Measurements from ENCODE around the gene ADIPOQ. TPM values are rescaled to one million over a fixed set of nuclear protein-coding genes. Genes with fewer than 3 reads are reported as not detected.
"Not testable (repeated sequence)": the region's sequence is repeated elsewhere in the genome, so short reads cannot be mapped to it uniquely, and the experiment has no call there.

The ADIPOQ gene
- total RNA-seq (not detected), total RNA-seq (0 to 0.19 (median 0) reads per million in 29 experiments)
- not detected for total RNA-seq (2013)

DNA sequence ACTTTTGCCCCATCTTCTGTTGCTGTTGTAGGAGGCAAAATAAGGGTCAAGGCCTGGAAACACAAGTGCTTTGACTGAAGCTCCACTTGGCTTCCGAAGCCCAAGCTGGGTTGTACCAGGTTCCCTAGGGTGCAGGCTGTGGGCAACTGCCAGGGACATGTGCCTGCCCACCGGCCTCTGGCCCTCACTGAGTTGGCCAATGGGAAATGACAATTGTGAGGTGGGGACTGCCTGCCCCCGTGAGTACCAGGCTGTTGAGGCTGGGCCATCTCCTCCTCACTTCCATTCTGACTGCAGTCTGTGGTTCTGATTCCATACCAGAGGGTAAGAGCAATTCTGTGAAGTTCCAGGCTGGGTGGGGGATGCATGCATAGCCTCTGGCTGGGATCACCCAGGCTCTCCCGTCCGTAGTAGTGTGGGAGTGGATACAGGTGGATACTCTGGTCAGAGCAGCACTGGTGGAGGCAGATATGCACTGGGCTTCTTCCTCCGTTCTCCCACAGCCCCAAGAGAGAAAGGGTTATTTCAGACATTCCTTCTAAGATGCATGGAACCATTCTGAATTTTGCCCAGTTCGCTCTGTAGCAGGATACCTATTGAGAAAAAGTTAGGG is at the start of gene ADIPOQ:
Gene ADIPOQ, plus strand, starts transcription at position 285 of the 613 bp plus-strand sequence. CDS start 10,349 bp downstream, outside the sequence.
- CTCF ChIA-PET: no interaction called here
- Mint-ChIP-seq H3K27me3 (peaks cover 3 to 8% of the 10 kb centered on the region in 2 donors), H3K4me1 (no peaks in the 10 kb centered on the region), H3K9me3 (no peaks in the 10 kb centered on the region), H3K36me3 (no peaks in the 10 kb centered on the region), H3K4me3 (no peak within 1 kb of the TSS), H3K27ac (no peak within 1 kb of the TSS)
- no peak within 1 kb of the TSS for H3K27ac ChIP-seq (ENCODE audit: low read length)
- no peaks in the 10 kb centered on the region for H3K36me3 ChIP-seq (ENCODE audit: control insufficient read depth in 2 of 2, extremely low read depth in 1 of 2, insufficient read depth in 1 of 2, low read length in 1 of 2)
- POLR2A ChIA-PET: no interaction called here
- H3K9me3 ChIP-seq: no peaks in the 10 kb centered on the region
- H3K27me3 ChIP-seq (replicated peaks in 1 of 2; ENCODE audit: control insufficient read depth in 2 of 2, extremely low read depth in 1 of 2, insufficient read depth in 2 of 2, low read length in 1 of 2): peaks cover 0 to 14% of the 10 kb centered on the region in 2 experiments
- H3K4me1 ChIP-seq (ENCODE audit: control insufficient read depth in 1 of 2, extremely low read depth in 1 of 2, insufficient read depth in 2 of 2, low read length in 2 of 2): no peaks in the 10 kb centered on the region
- ATAC-seq (replicated peaks in 1 of 4) (no peak), DNase-seq (no peak)
- 86% methylated on average over 1 of the region's 7 CpGs for WGBS (ENCODE audit: insufficient coverage)
- no peak within 1 kb of the TSS for H3K4me3 ChIP-seq (ENCODE audit: control insufficient read depth in 1 of 2, extremely low read depth in 1 of 2, low read length in 1 of 2)

DNA sequence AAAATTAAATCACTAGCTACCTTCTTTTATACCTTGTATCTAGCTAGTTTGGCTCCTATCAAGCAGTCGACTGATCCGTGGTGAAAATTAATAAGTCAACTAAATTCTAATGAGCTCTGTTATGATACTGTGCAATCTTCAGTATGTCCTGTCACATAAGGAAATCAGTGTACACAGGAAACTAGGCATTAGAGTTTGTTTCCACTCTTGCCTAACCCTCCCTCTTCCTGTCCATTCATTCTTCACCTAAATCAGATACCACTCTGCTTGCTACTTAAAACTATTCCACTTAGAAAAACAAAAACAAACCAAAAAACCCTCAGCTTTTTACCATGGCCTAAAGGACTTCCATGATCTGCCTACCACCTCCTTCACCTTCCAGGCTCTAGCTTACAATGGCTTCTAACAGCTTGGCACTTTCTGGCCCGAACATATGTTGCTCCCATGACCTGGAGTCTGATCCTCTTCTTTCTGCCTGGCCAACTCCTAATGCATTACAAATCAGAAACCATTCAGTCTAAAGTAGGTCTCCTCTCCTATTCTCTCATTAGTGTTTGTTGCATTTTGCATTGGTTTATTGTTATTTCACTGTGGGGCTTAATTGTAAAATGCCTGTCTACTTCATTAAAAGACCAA is 44.2 kb upstream of the ADIPOQ start:
- CTCF ChIA-PET: interaction anchor here in 1 of 2 donors (0.9 to 1.0 kb wide), 2 partner anchors 21 to 23 kb away, joined by 3 to 4 read pairs; no protein-coding TSS in a partner anchor
- DNase-seq (no peak), ATAC-seq (replicated peaks in 1 of 4) (no peak)
- Histone ChIP-seq H3K27me3 (replicated peaks in 1 of 2; ENCODE audit: control insufficient read depth in 2 of 2, extremely low read depth in 1 of 2, insufficient read depth in 2 of 2, low read length in 1 of 2) (no peaks in the 10 kb centered on the region), H3K4me3 (ENCODE audit: control insufficient read depth in 1 of 2, extremely low read depth in 1 of 2, low read length in 1 of 2) (no peak overlapping the region), H3K9me3 (no peaks in the 10 kb centered on the region), H3K4me1 (ENCODE audit: control insufficient read depth in 1 of 2, extremely low read depth in 1 of 2, insufficient read depth in 2 of 2, low read length in 2 of 2) (peaks cover 3 to 7% of the 10 kb centered on the region in 2 experiments), H3K27ac (ENCODE audit: low read length) (no peak overlapping the region), H3K36me3 (ENCODE audit: control insufficient read depth in 2 of 2, extremely low read depth in 1 of 2, insufficient read depth in 1 of 2, low read length in 1 of 2) (peaks cover 9 to 35% of the 10 kb centered on the region in 2 donors)
- H3K9me3 Mint-ChIP-seq: no peaks in the 10 kb centered on the region
- H3K27ac Mint-ChIP-seq: no peak overlapping the region
- H3K4me3 Mint-ChIP-seq: no peak overlapping the region
- H3K36me3 Mint-ChIP-seq: peaks cover 35% of the 10 kb centered on the region
- peaks cover 19 to 20% (median 20%) of the 10 kb centered on the region in 3 donors for H3K4me1 Mint-ChIP-seq
- H3K27me3 Mint-ChIP-seq: no peaks in the 10 kb centered on the region
- WGBS (ENCODE audit: insufficient coverage): 100% methylated on average over 1 of the region's 3 CpGs
- POLR2A ChIA-PET: interaction anchor here (0.6 to 2.4 kb wide), 6 partner anchors 10 to 886 kb away, joined by 3 to 11 read pairs (median 3); partner anchors contain the start of gene EIF4A2 (in 2 of the 2)

- no peak for ATAC-seq (replicated peaks in 1 of 4)
These were observed 42.2 kb upstream of the ADIPOQ start for GRCh38 chr3:186800285-186800684.

DNA sequence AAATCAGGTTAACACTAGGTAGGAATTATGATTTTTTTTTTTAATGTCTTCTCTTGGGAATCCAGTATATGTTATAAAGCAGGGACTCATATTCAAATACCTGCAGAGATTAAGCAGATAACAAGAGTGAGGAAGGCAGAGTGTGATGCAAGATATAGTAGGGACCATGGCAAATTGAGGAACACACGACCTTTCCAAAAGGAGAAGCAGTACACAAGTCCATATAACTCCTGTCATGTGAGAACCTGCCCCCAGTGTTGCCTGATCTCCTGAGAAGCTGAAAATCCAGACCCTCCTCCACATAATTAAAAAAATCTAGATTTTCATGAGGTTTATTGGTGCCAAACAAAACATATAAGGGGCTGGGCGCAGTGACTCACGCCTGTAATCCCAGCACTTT is 39.8 kb upstream of the ADIPOQ start:
- ChIA-PET POLR2A (no interaction called here), CTCF (no interaction called here)
- peaks cover 19 to 23% of the 10 kb centered on the region in 2 experiments for H3K4me1 ChIP-seq (ENCODE audit: control insufficient read depth in 1 of 2, extremely low read depth in 1 of 2, insufficient read depth in 2 of 2, low read length in 2 of 2)
- Mint-ChIP-seq H3K27me3 (no peaks in the 10 kb centered on the region), H3K4me3 (no peak overlapping the region), H3K9me3 (no peaks in the 10 kb centered on the region), H3K27ac (no peak overlapping the region), H3K36me3 (peaks cover 20% of the 10 kb centered on the region), H3K4me1 (peaks cover 27 to 44% (median 42%) of the 10 kb centered on the region in 3 donors)
- H3K4me3 ChIP-seq (ENCODE audit: control insufficient read depth in 1 of 2, extremely low read depth in 1 of 2, low read length in 1 of 2): no peak overlapping the region
- no peaks in the 10 kb centered on the region for H3K9me3 ChIP-seq
- no CpG with 5 or more reads among the region's 3 CpGs for WGBS (ENCODE audit: insufficient coverage)
- no peak for DNase-seq
- no peak for ATAC-seq (replicated peaks in 1 of 4)
- no peaks in the 10 kb centered on the region for H3K27me3 ChIP-seq (replicated peaks in 1 of 2; ENCODE audit: control insufficient read depth in 2 of 2, extremely low read depth in 1 of 2, insufficient read depth in 2 of 2, low read length in 1 of 2)
- H3K36me3 ChIP-seq (ENCODE audit: control insufficient read depth in 2 of 2, extremely low read depth in 1 of 2, insufficient read depth in 1 of 2, low read length in 1 of 2): peaks cover 0 to 25% of the 10 kb centered on the region in 2 donors
- no peak overlapping the region for H3K27ac ChIP-seq (ENCODE audit: low read length)

More at GRCh38 chr3:186800285-186800684, 42.2 kb upstream of the ADIPOQ start:
- H3K27ac Mint-ChIP-seq: peak overlapping the region in 1 of 2 donors; percentile 61
- H3K9me3 Mint-ChIP-seq: no peaks in the 10 kb centered on the region
- H3K27me3 Mint-ChIP-seq: no peaks in the 10 kb centered on the region
- WGBS (ENCODE audit: insufficient coverage): no CpG with 5 or more reads among the region's 1 CpG
- ChIA-PET CTCF (interaction anchor here in 1 of 2 donors (0.6 kb wide), 1 partner anchor 186 kb away, joined by 3 read pairs; no protein-coding TSS in a partner anchor), POLR2A (interaction anchor here (0.5 to 1.2 kb wide), 4 partner anchors 10 to 28 kb away, joined by 3 to 8 read pairs (median 4); partner anchors contain the start of gene EIF4A2 (in 1 of the 2))
- no peak for DNase-seq
- Histone ChIP-seq H3K36me3 (ENCODE audit: control insufficient read depth in 2 of 2, extremely low read depth in 1 of 2, insufficient read depth in 1 of 2, low read length in 1 of 2) (peaks cover 9 to 33% of the 10 kb centered on the region in 2 donors), H3K27ac (ENCODE audit: low read length) (no peak overlapping the region), H3K4me3 (ENCODE audit: control insufficient read depth in 1 of 2, extremely low read depth in 1 of 2, low read length in 1 of 2) (no peak overlapping the region), H3K4me1 (ENCODE audit: control insufficient read depth in 1 of 2, extremely low read depth in 1 of 2, insufficient read depth in 2 of 2, low read length in 2 of 2) (peaks cover 6 to 7% of the 10 kb centered on the region in 2 experiments), H3K27me3 (replicated peaks in 1 of 2; ENCODE audit: control insufficient read depth in 2 of 2, extremely low read depth in 1 of 2, insufficient read depth in 2 of 2, low read length in 1 of 2) (no peaks in the 10 kb centered on the region), H3K9me3 (no peaks in the 10 kb centered on the region)
- peaks cover 19 to 29% (median 28%) of the 10 kb centered on the region in 3 donors for H3K4me1 Mint-ChIP-seq
- no peak overlapping the region for H3K4me3 Mint-ChIP-seq
- H3K36me3 Mint-ChIP-seq: peaks cover 25% of the 10 kb centered on the region

- H3K27ac ChIP-seq (ENCODE audit: low read length); H3K27ac Mint-ChIP-seq; H3K4me3 Mint-ChIP-seq; ATAC-seq (replicated peaks in 1 of 4); H3K27me3 Mint-ChIP-seq; H3K9me3 Mint-ChIP-seq; H3K4me3 ChIP-seq (ENCODE audit: control insufficient read depth in 1 of 2, extremely low read depth in 1 of 2, low read length in 1 of 2); DNase-seq; H3K27me3 ChIP-seq (replicated peaks in 1 of 2; ENCODE audit: control insufficient read depth in 2 of 2, extremely low read depth in 1 of 2, insufficient read depth in 2 of 2, low read length in 1 of 2); H3K9me3 ChIP-seq: not testable (repeated sequence)
- ChIA-PET CTCF (interaction anchor here in 1 of 2 donors (0.7 kb wide), 1 partner anchor 869 kb away, joined by 4 read pairs; no protein-coding TSS in a partner anchor), POLR2A (interaction anchor here in 1 of 2 donors (0.7 kb wide), 1 partner anchor 15 kb away, joined by 6 read pairs; no protein-coding TSS in a partner anchor)
- H3K36me3 Mint-ChIP-seq: peaks cover 17% of the 10 kb centered on the region
- peaks cover 25 to 42% (median 39%) of the 10 kb centered on the region in 3 donors for H3K4me1 Mint-ChIP-seq
- Histone ChIP-seq H3K36me3 (ENCODE audit: control insufficient read depth in 2 of 2, extremely low read depth in 1 of 2, insufficient read depth in 1 of 2, low read length in 1 of 2) (peaks cover 0 to 24% of the 10 kb centered on the region in 2 donors), H3K4me1 (ENCODE audit: control insufficient read depth in 1 of 2, extremely low read depth in 1 of 2, insufficient read depth in 2 of 2, low read length in 2 of 2) (peaks cover 19 to 23% of the 10 kb centered on the region in 2 experiments)
- WGBS (ENCODE audit: insufficient coverage): no CpG with 5 or more reads among the region's 4 CpGs
These were observed 39.1 kb upstream of the ADIPOQ start for GRCh38 chr3:186803447-186803846.

All from T-cell (primary cell).